SK-N-SH treated with all-trans-retinoic acid at 6 μM for 48 hours (cell line): ENCODE results near the gene TLE7.

Experiments
- ESRRG ChIP-seq: fragments of 250-450 bp; sonication (Bioruptor Pico); IDR thresholded peaks from 2 replicates; pipeline ENCODE4 v1.6.1; 2021; ENCODE audit warnings: mild to moderate bottlenecking
- OSR1 ChIP-seq: fragments of 250-450 bp; sonication (Bioruptor Pico); IDR thresholded peaks from 2 replicates; pipeline ENCODE4 v1.8.0; 2022; ENCODE audit warnings: moderate library complexity, mild to moderate bottlenecking, inconsistent platforms
- RARB ChIP-seq: fragments of 250-450 bp; sonication (Bioruptor Pico); IDR thresholded peaks from 2 replicates; pipeline ENCODE4 v1.8.0; 2021; ENCODE audit warnings: mild to moderate bottlenecking, moderate library complexity
- ZNF565 ChIP-seq: fragments of 450-650 bp; formaldehyde crosslinking; conservative IDR thresholded peaks from 2 replicates; pipeline ENCODE4 v1.5.0; 2020; ENCODE audit warnings: low read depth, mild to moderate bottlenecking, moderate library complexity
- TF ChIP-seq, protein P1 (sequence below): fragments of 250-450 bp; sonication (Bioruptor Pico); IDR thresholded peaks from 2 replicates; pipeline ENCODE4 v1.8.0; 2020; ENCODE audit warnings: mild to moderate bottlenecking, moderate library complexity, borderline replicate concordance

DNA sequence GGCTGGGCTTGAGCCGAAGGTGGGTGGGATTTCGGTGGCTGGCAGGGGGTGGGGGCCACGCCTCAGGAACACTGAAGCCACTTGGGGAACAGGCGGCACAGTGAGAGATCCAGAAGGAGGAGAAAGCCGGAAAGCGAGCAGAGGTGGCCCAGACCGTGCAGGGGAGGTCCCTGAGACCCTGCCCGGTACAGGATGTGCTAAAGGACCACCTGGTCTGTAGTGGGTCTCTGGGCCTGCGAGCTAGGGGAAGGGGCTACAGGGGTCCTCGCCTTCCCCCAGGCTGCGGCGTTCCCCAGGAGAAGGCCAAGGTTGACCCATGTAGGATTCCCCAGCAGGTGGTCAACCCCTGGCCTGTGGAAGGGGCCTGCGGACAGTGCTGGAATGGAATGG is at the start of gene TLE7:
- no peak for TF ChIP-seq OSR1 (CRISPR knock-in tag)
- no peak for TF ChIP-seq RARB (CRISPR knock-in tag)
- TF ChIP-seq ESRRG (CRISPR knock-in tag), result no peak
- TF ChIP-seq, protein P1, sequence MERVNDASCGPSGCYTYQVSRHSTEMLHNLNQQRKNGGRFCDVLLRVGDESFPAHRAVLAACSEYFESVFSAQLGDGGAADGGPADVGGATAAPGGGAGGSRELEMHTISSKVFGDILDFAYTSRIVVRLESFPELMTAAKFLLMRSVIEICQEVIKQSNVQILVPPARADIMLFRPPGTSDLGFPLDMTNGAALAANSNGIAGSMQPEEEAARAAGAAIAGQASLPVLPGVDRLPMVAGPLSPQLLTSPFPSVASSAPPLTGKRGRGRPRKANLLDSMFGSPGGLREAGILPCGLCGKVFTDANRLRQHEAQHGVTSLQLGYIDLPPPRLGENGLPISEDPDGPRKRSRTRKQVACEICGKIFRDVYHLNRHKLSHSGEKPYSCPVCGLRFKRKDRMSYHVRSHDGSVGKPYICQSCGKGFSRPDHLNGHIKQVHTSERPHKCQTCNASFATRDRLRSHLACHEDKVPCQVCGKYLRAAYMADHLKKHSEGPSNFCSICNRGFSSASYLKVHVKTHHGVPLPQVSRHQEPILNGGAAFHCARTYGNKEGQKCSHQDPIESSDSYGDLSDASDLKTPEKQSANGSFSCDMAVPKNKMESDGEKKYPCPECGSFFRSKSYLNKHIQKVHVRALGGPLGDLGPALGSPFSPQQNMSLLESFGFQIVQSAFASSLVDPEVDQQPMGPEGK (CRISPR knock-in tag), result no peak
- TF ChIP-seq ZNF565 (CRISPR knock-in tag), result no peak
